ENCODE data around the gene PRMT7.

- TF ChIP-seq CTCF (conservative IDR thresholded peaks at IDR 0.05; ENCODE audit: low read length) (no peak), EZH2phosphoT487 (IDR thresholded peaks at IDR 0.05; ENCODE audit: borderline replicate concordance) (no peak)
Measured at GRCh38 chr16:68286153-68287074, 24.4 kb upstream of the PRMT7 start.
